Psoas muscle (tissue), 8 donors: ENCODE results near the gene KCNC4. TPM values are rescaled to one million over a fixed set of nuclear protein-coding genes. Genes with fewer than 3 reads are reported as not detected.

ENCODE experiments used
- ATAC-seq, 4 donors: fragments of 200-7000 bp; cut with Tn5 transposase; one replicate each; pipeline ENCODE4 v1.9.1; 2020; ENCODE audit warnings: moderate library complexity in 3 of 4, mild to moderate bottlenecking in 2 of 4
- DNase-seq, 2 donors: peaks; one replicate each; pipeline ENCODE4 v3.0.0-alpha.2; 2020
- H3K27ac ChIP-seq: fragments of 200-600 bp; one replicate; pipeline ENCODE4 v1.8.0; 2022
- H3K27me3 ChIP-seq, 3 donors: fragments of 200-600 bp in 1 of 3; one replicate each; pipeline versions ENCODE4 v1.6.1 to v1.8.0; 2013 to 2022; ENCODE audit warnings: low read length in 2 of 3, mild to moderate bottlenecking in 2 of 3, moderate library complexity in 1 of 3; ENCODE audit not compliant: insufficient read depth in 3 of 3
- H3K36me3 ChIP-seq, 2 donors: fragments of 200-600 bp in 1 of 2; one replicate each; pipeline versions ENCODE4 v1.6.1 to v1.8.0; 2013 to 2022; ENCODE audit warnings: low read depth in 1 of 2, mild to moderate bottlenecking in 1 of 2, moderate library complexity in 1 of 2; ENCODE audit not compliant: insufficient read depth in 1 of 2
- H3K4me1 ChIP-seq: fragments of 200-600 bp; one replicate; pipeline ENCODE4 v1.8.0; 2022
- H3K4me3 ChIP-seq: fragments of 200-600 bp; one replicate; pipeline ENCODE4 v1.8.0; 2022; ENCODE audit warnings: mild to moderate bottlenecking
- H3K9me3 ChIP-seq: fragments of 200-600 bp; one replicate; pipeline ENCODE4 v1.8.0; 2022
- CTCF ChIP-seq: fragments of 200-600 bp; IDR thresholded peaks from one replicate; pipeline ENCODE4 v1.8.0; 2022; ENCODE audit warnings: antibody characterized with exemption
- WGBS, 3 donors: extraction: QIAGEN DNeasy Blood & Tissue Kit; methylation state at CpG; one replicate each; pipeline versions ENCODE4 v1.1.6 to v1.1.7; 2013; 5-methylcytosine and 5-hydroxymethylcytosine counted together
- intact Hi-C, 2 donors: fragments of 100-400 bp; cut with DNase I; formaldehyde crosslinking; loops; one replicate each; pipeline versions ENCODE4 v1.11.0 to v1.14.2; 2022
- polyA plus RNA-seq, 3 donors: library from polyadenylated mRNA; stranded (reverse); fragments of 200-250 nt; gene quantifications; one replicate each; pipeline ENCODE4 v1.2.3, GENCODE V29; 2013
- total RNA-seq, 4 donors: library from RNA; stranded (reverse); fragmentation: NEBNext Ultra II Directional in 2 of 4; extraction: Animal tissue kit (Norgen Biotek cat#: 25700) in 2 of 4; gene quantifications; one replicate each; pipeline versions ENCODE4 v1.2.1 to v1.2.4, GENCODE V29; 2021 to 2023
- donor health status: healthy with polysubstance abuse.
- donor health status: DM: no; HTN: no; CAD: no; lungs with moderate emphysema.
- donor health status: Bipolar disorder and iron deficiency.
- donor health status: healthy.
- donor health status: DM: yes; HTN: yes; CAD: no.
- donor health status: DM: no; HTN: no; CAD: no.
- donor health status: DM: no; HTN: no; CAD: no.
- donor health status: DM: yes; HTN: yes; CAD: no.

Gene KCNC4
- total and polyA plus RNA-seq, 7 donors: 2.4 to 14.5 (median 5.9) TPM

- 49 to 64% (median 57%) methylated on average over 9 of the region's 9 CpGs for WGBS, 3 donors
- no peak overlapping the region for H3K4me3 ChIP-seq
Measured at GRCh38 chr1:110245876-110246620, 35.9 kb downstream of the KCNC4 start.

GRCh38 chr1:110248746-110249145, 38.6 kb downstream of the KCNC4 start:
- ATAC-seq: no peak
- Histone ChIP-seq H3K36me3 (no peaks in the 10 kb centered on the region), H3K4me3 (no peak overlapping the region), H3K4me1 (no peaks in the 10 kb centered on the region), H3K27ac (no peak overlapping the region), H3K27me3 (peaks cover 0 to 10% (median 0%) of the 10 kb centered on the region in 3 donors), H3K9me3 (no peaks in the 10 kb centered on the region)
- 55 to 58% (median 56%) methylated on average over 4 of the region's 4 CpGs for WGBS, 3 donors
- DNase-seq: no peak
- intact Hi-C loops: no loop called here
- TF ChIP-seq CTCF: no peak

More at GRCh38 chr1:110245876-110246620, 35.9 kb downstream of the KCNC4 start:
- TF ChIP-seq CTCF: no peak
- Histone ChIP-seq H3K36me3 (no peaks in the 10 kb centered on the region), H3K27ac (no peak overlapping the region), H3K27me3 (peaks cover 0 to 29% (median 0%) of the 10 kb centered on the region in 3 donors), H3K9me3 (no peaks in the 10 kb centered on the region), H3K4me1 (no peaks in the 10 kb centered on the region)
- intact Hi-C loops: no loop called here
- DNase-seq (no peak), ATAC-seq (no peak)

GRCh38 chr1:110249256-110249655, 39.1 kb downstream of the KCNC4 start:
- no peak for DNase-seq
- intact Hi-C loops: no loop called here
- 51 to 65% (median 55%) methylated on average over 4 of the region's 4 CpGs for WGBS, 3 donors
- Histone ChIP-seq H3K36me3 (no peaks in the 10 kb centered on the region), H3K27me3 (peaks cover 0 to 10% (median 0%) of the 10 kb centered on the region in 3 donors), H3K27ac (no peak overlapping the region), H3K4me3 (no peak overlapping the region), H3K4me1 (no peaks in the 10 kb centered on the region), H3K9me3 (no peaks in the 10 kb centered on the region)
- no peak for TF ChIP-seq CTCF
- ATAC-seq: no peak

GRCh38 chr1:110250008-110250407, 39.9 kb downstream of the KCNC4 start:
- Histone ChIP-seq H3K27me3 (peaks cover 0 to 4% (median 0%) of the 10 kb centered on the region in 3 donors), H3K36me3 (no peaks in the 10 kb centered on the region), H3K4me1 (no peaks in the 10 kb centered on the region), H3K9me3 (no peaks in the 10 kb centered on the region), H3K4me3 (no peak overlapping the region), H3K27ac (no peak overlapping the region)
- ATAC-seq (no peak), DNase-seq (no peak)
- intact Hi-C loops: no loop called here
- TF ChIP-seq CTCF: no peak
- WGBS, 3 donors: 71 to 88% (median 81%) methylated on average over 4 of the region's 4 CpGs

- Histone ChIP-seq H3K4me1 (no peaks in the 10 kb centered on the region), H3K4me3 (no peak overlapping the region), H3K27ac (no peak overlapping the region), H3K27me3 (no peaks in the 10 kb centered on the region), H3K36me3 (no peaks in the 10 kb centered on the region), H3K9me3 (no peaks in the 10 kb centered on the region)
- 83 to 93% (median 89%) methylated on average over 2 of the region's 2 CpGs for WGBS, 3 donors
- TF ChIP-seq CTCF: no peak
- no peak for DNase-seq
- intact Hi-C loops: no loop called here
- no peak for ATAC-seq
Measured at GRCh38 chr1:110250749-110251148, 40.6 kb downstream of the KCNC4 start.
